ENCODE results near the gene SORT1. TPM values are rescaled to one million over a fixed set of nuclear protein-coding genes. Genes with fewer than 3 reads are reported as not detected.
"Not testable (repeated sequence)": the region's sequence is repeated elsewhere in the genome, so short reads cannot be mapped to it uniquely, and the experiment has no call there.

Gene SORT1
- total and polyA plus RNA-seq, 2 of the 13 experiments (the other 11 are each of a cell fraction or from before 2014, with no cell fraction given): 32.4 to 93.0 TPM

GRCh38 chr1:109395282-109395599, 2.5 kb downstream of the SORT1 start:
- in situ Hi-C loops (cut with HindIII; ENCODE audit: extremely low pct_ligation_motif_present, low pct_unique_long_range_greater_than_20kb); H3K36me3 ChIP-seq (replicated peaks in 1 of 2; ENCODE audit: control insufficient read depth in 1 of 2, insufficient read depth in 2 of 2, low read length in 2 of 2); CTCF ChIA-PET (ENCODE audit: low intra/inter-chr PET ratio, low total read pairs); POLR2A ChIA-PET; BruUV-seq (replicated peaks); FAIRE-seq; H2AFZ ChIP-seq (ENCODE audit: low read length); H4K20me1 ChIP-seq (ENCODE audit: insufficient read depth, low read length); H3K27me3 ChIP-seq (ENCODE audit: control insufficient read depth in 1 of 2, insufficient read depth in 2 of 2, low read length in 2 of 2); H3K9me3 ChIP-seq (ENCODE audit: low read length); DNase-seq (ENCODE audit: low spot score); ATAC-seq: not testable (repeated sequence)
- peak overlapping the region; percentile 13; the same call in 1 of the 2 replicates for H3K9ac ChIP-seq (ENCODE audit: insufficient read depth, low read depth, low read length)
- intact Hi-C loops (cut with micrococcal nuclease; ENCODE audit: unreplicated experiment): loop anchor here (5.0 to 10.0 kb wide), 2 partner anchors 43 to 300 kb away; partner anchors contain the start of gene TMEM167B
- TF ChIP-seq RARA (CRISPR knock-in tag; IDR thresholded peaks at IDR 0.05) (0 out of 2 replicates have a peak, but pooled peaks have one; percentile 7), ZBTB38 (CRISPR knock-in tag; IDR thresholded peaks at IDR 0.05) (peak; percentile 91)
- peak overlapping the region in 1 of 3 experiments; percentile 94; a peak in 2 of 6 replicates for H3K4me3 ChIP-seq (replicated peaks in 1 of 3; ENCODE audit: insufficient read depth in 1 of 3, low read depth in 2 of 3, low read length in 3 of 3)
- 64% methylated on average over 8 of the region's 8 CpGs for WGBS (ENCODE audit: low lambda C conversion rate)
- H3K79me2 ChIP-seq (ENCODE audit: insufficient read depth, low read length): peaks cover 61% of the 10 kb centered on the region
- H3K4me2 ChIP-seq (ENCODE audit: low read depth, low read length): peak overlapping the region; percentile 81; the same call in 1 of the 2 replicates
- H3K27ac ChIP-seq (ENCODE audit: extremely low read length, insufficient read depth, low read length): peak overlapping the region; percentile 84
- peaks cover 74% of the 10 kb centered on the region for H3K4me1 ChIP-seq (ENCODE audit: insufficient read depth, low read length)

GRCh38 chr1:109394591-109395281, 3.0 kb downstream of the SORT1 start:
- Histone ChIP-seq H3K27me3 (ENCODE audit: control insufficient read depth in 1 of 2, insufficient read depth in 2 of 2, low read length in 2 of 2) (no peaks in the 10 kb centered on the region; a peak in 1 of 5 replicates), H3K4me1 (ENCODE audit: insufficient read depth, low read length) (peaks cover 79% of the 10 kb centered on the region), H3K4me3 (replicated peaks in 1 of 3; ENCODE audit: insufficient read depth in 1 of 3, low read depth in 2 of 3, low read length in 3 of 3) (peak overlapping the region; percentile 15 to 41 (median 34); a peak in 4 of 6 replicates), H3K27ac (ENCODE audit: extremely low read length, insufficient read depth, low read length) (peak overlapping the region; percentile 84), H3K9me3 (ENCODE audit: low read length) (no peaks in the 10 kb centered on the region), H2AFZ (ENCODE audit: low read length) (no peak overlapping the region), H3K79me2 (ENCODE audit: insufficient read depth, low read length) (peaks cover 66% of the 10 kb centered on the region), H3K4me2 (ENCODE audit: low read depth, low read length) (peak overlapping the region; percentile 81), H4K20me1 (ENCODE audit: insufficient read depth, low read length) (no peaks in the 10 kb centered on the region), H3K36me3 (replicated peaks in 1 of 2; ENCODE audit: control insufficient read depth in 1 of 2, insufficient read depth in 2 of 2, low read length in 2 of 2) (peaks cover 0 to 4% of the 10 kb centered on the region in 2 experiments; a peak in 1 of 5 replicates), H3K9ac (ENCODE audit: insufficient read depth, low read depth, low read length) (peak overlapping the region; percentile 63)
- DNase-seq (ENCODE audit: low spot score) (no peak), ATAC-seq (no peak), FAIRE-seq (no peak)
- TF ChIP-seq SMAD1 (CRISPR knock-in tag; IDR thresholded peaks at IDR 0.05; ENCODE audit: borderline replicate concordance, low read depth) (no peak), ZNF224 (CRISPR knock-in tag; IDR thresholded peaks at IDR 0.05) (no peak), SP4 (CRISPR knock-in tag; IDR thresholded peaks at IDR 0.05) (no peak)
- TSS peak; percentile 13 for BruUV-seq (replicated peaks)
- CTCF ChIA-PET (ENCODE audit: low intra/inter-chr PET ratio, low total read pairs): no interaction called here
- 65% methylated on average over 5 of the region's 5 CpGs for WGBS (ENCODE audit: low lambda C conversion rate)
- intact Hi-C loops (cut with micrococcal nuclease; ENCODE audit: unreplicated experiment) (loop anchor here (5.0 to 10.0 kb wide), 2 partner anchors 42 to 300 kb away; partner anchors contain the start of gene TMEM167B), in situ Hi-C loops (cut with HindIII; ENCODE audit: extremely low pct_ligation_motif_present, low pct_unique_long_range_greater_than_20kb) (no loop called here)
- POLR2A ChIA-PET: interaction anchor here (3.2 kb wide), 1 partner anchor 112 kb away, joined by 21 read pairs; the partner anchor contains the start of gene PSRC1
